GM19193 (cell line): Measurements from ENCODE around the gene MED22.

Source experiments
- POLR2A ChIP-seq: IDR thresholded peaks from 4 replicates; pipeline ENCODE4 v1.6.1; 2011; ENCODE audit not compliant: insufficient read depth, insufficient read length; ENCODE audit errors: extremely low read depth

MED22 gene

DNA sequence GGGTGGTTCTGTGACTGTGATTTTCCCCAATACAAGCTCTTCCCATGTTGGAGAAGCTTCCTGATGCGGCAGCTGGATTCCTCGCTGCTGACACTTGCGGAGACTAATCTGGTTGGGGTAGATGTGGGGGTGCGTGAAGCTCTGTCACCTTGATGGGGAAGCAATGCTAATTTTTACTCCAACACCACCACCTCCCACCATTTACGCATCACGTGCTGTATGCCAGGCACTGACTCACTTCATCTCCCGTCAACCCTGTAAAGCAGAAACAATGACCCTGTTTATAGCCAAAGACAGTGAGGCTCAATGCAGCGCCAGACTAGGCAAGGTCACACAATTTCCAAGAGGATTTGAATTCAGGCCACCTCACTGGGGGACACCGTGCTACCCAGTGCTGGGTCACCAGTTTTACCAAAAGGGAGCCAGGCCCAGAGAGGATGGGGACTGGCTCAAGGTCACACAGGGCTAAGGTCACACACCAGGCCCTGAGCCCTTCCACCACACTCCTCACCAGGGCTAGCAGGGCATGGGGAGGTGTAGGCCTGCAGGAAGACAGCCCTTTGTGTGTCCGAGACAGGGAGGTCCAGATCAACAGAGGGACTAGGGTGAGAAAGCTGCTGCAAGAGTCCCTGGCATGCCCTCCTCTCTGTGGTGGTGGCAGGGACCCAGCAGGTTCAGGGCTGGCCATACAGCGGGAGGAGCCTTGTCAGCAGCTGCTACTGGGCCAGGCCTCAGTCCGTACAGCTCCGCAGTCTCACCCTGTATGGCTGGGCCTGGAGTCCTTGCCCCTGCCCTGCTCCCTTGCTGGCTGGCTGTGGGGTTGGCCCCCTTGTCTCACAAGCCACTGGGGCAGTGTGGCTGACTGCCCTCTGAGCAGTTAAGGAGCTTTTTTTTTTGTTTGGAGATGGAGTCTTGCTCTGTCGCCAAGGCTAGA is 31.5 kb upstream of the MED22 start:
- no peak for TF ChIP-seq POLR2A

DNA sequence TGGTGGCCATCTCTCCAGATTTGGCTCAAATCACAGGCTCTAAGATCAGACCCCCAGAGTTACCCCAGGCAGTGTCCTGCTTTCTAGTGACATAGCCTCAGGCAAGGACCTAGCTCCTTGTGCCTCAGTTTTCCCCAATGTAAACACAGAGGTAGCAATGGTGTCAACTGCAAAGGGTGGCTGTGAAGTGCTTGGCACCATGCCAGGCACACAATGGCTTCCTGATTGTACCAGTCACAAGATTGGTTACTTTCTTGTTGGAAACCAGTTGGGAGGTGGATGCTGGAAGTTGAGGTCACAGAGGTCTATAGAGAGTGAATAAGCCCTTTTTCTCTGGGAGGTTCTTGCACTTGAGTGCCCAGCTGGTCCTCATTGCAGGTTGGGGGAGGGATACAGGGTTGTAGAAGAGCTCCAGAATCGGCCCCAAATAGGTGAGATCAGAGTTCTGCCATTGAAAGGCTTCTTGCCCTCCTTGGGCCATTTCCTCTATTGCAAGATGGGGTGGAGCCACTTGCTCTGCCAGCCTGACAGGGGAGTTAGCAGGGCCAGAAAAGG is 30.6 kb upstream of the MED22 start:
- no peak for TF ChIP-seq POLR2A

DNA sequence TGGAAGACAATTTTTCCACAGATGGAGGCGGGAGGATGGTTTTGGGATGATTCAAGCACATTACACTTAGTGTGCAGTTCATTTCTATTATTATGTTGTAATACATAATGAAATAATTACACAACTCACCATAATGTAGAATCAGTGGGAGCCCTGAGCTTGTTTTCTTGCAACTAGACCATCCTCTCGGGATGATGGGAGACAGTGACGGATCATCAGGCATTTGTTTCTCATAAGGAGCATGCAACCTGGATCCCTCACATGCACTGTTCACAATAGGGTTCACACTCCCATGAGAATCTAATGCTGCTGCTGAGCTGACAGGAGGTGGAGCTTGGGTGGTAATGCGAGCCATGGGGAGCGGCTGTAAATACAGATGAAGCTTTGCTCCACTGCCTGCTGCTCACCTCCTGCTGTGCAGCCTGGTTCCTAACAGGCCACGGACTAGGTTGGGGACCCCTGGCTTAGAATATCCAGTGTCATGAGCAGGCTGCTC is 29.8 kb upstream of the MED22 start:
- TF ChIP-seq POLR2A = no peak

DNA sequence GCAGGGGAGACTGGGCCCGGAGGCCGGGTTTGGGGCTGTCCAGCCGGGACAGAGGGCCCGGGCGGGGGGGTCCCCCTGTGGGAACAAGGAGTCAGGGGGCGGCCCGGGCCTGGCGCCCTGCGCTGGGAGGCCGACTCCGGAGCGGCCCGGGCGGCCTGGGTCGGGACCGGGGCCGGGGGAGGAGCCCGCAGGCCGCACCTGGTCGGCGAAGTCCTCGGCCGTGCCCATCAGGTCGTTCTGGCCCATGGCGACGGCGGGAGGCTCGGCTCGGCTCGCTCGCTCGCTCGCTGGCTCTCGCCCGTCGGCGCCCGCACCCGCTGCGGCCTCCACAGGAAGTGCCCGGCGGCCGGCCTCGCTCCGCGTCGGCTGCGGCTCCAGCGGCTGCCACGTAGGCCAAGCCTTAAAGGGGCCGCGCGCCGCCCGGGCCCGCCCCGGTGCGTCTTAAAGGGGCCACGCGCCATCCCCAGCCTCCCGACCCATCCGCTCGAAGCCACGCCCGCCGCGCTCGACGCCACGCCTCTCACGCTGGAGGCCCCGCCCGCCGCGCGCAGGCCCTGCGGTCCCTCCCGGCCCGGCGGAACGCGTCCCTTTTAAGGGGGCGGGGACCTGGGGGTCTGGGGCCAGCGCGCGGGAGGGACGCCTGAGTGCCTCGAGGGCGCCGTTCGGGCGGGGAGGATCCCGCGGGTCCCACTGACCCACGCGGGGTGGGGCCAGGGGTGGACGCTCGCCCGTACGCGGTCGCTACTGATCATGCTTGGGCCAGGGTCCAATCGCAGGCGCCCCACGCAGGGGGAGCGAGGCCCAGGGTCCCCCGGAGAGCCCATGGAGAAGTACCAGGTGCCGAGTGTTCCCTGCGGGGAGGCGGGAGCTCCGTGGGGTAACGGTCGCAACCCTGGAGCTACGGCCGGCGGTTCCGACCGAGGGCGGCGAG is 28.1 kb upstream of the MED22 start, which contains the start of the genes STKLD1 and SURF4:
Gene STKLD1, plus strand, starts transcription at position 643 of the 931 bp plus-strand sequence. Its CDS starts 108 bp downstream, at position 751.
Gene SURF4, minus strand, starts transcription at position 337 of the 931 bp plus-strand sequence. Its CDS starts 91 bp downstream, at position 246.
- TF ChIP-seq POLR2A = peak; percentile 88

DNA sequence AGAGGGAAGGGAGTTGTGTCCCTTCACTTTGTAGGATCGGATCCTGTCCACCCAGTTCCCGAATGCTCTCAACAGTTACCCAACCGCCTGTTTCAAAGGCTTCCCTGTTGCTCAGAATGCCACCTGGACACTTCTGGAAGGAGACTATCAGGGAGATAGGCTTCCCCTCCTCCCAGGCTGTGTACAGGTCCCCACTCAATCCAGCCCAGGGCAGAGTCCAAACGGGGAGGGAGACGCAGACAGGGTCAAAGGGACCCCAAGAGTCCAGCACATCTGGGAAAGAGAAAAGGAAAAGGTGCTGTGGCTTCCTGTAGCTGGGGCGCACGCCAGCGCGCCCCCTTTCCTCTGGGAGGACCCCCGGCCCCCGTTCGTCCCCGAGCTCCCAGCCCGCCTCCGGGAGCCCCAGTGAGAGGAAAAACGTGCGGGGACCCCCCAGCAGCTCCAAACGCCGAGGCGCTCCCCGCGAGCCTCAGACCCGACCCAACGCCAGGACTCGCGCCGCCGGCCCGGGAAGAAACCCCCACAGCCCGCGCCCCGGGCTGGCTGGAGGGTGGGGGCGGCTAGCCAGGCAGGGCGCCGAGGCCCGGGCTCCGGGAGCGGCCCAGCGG is 27.3 kb upstream of the MED22 start:
- no peak for TF ChIP-seq POLR2A

DNA sequence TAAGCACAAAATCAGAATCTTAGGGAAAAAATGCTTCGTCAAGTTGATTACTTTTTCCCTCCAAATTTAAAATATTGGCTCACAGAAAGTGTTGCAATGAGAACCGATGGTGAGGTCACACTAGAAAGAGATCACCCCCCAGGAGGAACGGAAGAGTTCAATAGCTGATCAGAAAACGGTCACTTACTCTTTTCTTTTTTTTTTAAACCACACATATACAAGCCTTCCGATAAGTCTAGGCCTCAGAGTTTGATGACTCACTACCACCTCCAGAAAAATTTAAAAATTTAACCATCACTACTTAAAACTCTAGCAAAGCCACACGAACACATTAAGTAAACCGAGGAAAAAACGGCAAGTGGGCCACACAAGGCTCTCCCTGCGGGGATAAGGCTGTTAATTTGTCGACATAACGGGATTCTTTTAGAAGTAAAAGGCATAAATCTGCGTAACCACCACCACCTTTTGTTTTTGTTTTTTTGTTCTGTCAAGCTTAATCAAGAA is 26.7 kb upstream of the MED22 start:
- no peak for TF ChIP-seq POLR2A

DNA sequence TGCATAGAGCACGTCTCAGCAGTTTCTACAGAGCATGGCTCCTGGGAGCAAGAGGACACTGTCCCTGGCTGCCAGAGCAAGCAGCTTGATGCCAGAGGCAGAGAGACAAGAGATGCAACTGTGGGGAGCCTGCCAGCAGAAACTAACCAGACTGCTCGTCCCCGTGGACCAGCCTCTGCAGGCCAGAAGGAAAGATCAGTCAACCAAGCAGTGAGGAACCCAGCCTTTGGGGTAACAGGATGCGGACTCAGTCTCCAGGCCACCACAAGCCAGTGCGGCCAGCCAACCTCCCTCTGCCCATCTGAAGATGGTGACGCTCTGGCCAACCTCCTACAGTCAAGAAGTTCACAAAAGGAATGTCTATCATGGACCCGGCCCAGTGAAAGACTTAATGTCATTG is 24.2 kb upstream of the MED22 start:
- TF ChIP-seq POLR2A = no peak

DNA sequence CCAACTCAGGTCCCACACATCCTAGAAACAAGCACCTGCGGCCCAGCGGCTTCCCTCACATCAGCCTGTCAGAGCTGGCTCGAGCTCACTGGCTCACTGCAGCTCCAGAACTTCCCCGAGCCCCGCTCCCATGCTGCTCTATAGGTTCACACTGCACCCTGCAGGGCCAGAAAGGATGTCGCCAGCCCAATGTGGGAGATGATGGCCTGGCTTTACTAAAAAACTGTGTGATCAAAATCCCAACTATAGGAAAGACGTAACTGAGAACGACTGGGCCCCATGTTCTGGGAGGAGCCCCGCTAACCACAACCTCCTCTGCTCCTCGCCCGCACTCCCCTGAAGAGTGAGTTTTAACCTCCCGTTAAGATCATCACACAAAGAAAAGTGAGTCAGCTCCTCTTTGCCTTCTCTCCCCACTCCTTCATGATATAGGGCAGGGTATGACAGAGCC is 23.4 kb upstream of the MED22 start:
- no peak for TF ChIP-seq POLR2A

DNA sequence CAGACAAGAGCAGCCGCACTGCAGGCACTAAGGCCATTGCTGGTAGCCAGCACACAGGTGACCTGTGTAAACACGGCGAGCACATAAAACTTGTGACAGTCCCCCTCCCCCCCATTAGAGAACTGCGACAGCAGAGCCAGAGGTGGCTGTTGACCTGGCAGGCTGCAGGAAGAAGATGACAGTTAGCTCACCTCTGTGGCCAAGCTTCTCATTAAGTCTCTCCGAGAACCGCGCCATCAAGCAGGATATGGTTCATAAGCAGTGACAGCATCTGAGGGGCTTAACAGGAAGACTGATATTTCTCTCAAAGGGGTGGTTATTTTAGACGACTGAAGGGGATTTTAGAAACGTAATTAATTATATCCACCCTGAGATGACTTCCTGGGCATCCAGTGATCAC is 22.8 kb upstream of the MED22 start:
- TF ChIP-seq POLR2A = no peak

DNA sequence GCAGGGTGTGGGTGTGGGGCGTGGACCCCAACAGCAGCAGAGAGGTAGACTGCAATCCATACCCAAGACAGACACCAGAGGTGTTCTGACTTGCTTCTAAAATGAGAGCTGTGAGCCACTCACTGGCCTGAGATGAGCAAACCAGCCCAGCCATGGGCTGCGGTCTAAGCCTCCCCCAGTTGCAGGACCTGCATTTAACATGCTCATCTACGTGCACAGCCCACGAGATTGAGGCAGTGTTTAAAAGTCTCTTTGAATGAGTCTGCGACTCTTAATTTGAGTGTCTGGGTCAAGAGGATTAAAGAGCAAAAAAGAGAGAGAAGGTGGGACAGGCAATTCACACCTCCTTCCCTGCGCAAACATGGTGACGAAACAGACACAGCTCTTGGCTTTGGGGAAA is 22.0 kb upstream of the MED22 start:
- no peak for TF ChIP-seq POLR2A

DNA sequence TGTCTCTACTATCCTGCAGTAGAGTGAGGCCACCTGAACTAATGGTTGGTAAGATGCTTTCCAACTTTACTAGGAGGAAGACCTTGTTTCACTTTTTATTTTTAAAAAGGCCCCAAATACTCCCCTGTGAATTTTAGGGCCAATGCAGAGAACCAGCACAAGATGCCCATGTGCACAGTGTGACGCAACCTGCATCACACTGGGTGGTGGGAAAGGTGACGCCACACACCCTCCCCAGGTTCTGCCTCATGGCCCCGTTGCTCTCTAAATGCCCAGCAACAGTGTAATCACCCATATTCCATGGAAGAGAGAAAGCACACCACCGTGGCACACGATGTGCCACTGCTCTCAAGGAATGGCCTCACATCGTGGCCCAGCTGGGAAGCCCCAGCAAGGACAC is 21.5 kb upstream of the MED22 start:
- no peak for TF ChIP-seq POLR2A

DNA sequence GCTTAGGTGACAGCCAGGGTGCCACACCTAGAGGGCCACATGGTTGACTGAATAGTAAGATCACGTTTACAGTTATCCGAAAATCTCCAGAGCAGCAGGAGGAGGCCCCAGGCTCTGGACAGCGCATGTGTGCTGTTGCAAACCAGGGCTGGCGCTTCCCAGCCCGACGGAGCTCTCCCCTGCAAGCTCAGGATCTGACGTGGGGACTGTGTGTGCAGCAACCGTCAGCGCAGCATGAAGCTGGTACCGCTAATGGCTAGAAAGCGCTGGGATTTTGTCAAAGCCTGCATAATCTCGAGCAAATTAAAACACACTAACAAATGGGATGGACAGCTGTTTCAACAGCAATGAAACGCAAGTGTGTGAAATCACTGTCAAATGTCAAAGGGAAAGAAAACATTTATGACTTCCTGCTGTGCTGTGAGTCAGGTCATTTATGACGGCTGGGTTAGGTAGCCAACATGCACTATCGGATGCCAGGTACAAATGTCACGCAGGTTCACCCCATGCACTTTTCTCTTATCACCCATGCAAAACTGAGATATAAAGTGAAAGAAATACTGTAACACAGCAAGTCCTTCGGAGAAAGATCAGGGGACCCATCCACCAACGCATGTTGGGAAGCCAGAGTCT is 20.4 kb upstream of the MED22 start:
- no peak for TF ChIP-seq POLR2A

DNA sequence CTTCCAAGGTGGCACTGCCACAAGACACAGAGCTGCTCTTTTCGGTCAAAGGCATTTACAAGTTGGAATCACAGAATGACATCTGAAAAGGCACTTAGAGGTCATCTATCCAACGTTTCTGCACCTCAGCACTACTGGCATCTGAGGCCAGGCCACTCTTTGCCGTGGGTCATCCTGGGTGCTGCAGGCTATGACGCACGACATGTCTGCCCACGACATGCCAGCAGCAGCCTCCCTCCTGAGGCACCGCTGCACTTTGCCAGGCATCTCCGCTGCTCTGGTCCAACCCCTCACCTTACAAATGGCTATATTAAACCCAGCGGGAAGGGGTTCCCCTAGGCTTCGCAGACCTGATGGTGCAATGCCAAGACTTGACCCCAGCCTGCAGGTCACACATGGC is 19.8 kb upstream of the MED22 start:
- no peak for TF ChIP-seq POLR2A

DNA sequence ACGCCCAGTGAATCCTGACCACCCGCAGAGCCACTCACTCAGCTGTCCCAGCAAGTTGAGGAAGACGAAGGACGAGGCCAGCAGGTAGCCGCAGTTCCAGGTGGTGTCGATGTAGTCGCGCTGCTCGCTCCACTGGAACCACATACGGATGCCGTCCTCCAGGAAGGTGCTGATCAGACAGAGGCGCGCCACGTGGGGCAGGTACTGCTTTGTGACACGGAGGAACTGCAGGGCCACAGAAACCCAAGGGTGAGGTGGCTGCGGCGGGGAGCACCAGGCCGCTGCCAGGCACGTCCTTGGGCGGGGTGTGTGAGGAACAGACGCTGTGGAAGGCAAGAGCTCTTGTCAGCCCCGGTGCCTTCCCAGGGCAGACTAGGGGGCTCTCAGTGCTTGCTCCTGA is 19.3 kb upstream of the MED22 start:
- no peak for TF ChIP-seq POLR2A

DNA sequence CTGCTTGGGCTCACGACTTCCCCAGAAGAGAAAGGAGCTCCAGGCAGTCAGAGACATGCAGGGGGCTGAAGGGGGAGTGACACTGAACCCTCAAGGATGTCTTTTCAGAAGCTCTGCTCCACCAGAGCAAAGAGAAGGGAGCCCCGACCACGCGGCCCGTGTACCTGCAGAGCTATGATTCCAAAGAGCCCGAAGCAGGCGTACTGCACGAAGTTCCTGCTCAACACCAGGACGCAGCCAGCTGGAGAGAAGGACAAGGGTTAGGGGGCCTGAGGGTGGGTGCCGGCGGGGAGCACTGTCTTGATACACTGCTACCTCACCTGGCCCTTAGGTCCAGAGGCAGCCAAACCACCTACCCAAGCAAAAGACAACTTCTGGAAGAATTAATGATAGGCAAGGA is 18.5 kb upstream of the MED22 start:
- TF ChIP-seq POLR2A = no peak
